Stimulated activated CD8-positive, alpha-beta memory T cell treated with anti-CD3 and anti-CD28 coated beads, Interleukin-7, amount 100 ng/mL, for 4 hours (primary cell): ENCODE measurements around the gene ADARB2.

Source experiments
- DNase-seq, 2 donors: peaks; one replicate each; pipeline ENCODE4 v3.0.0-alpha.2; 2020; ENCODE audit warnings: low read depth in 2 of 2

ADARB2 gene

GRCh38 chr10:1287487-1287886, 449.8 kb downstream of the ADARB2 start:
- DNase-seq: no peak

- no peak for DNase-seq
Measured at GRCh38 chr10:1284076-1284475, 453.2 kb downstream of the ADARB2 start.

DNA sequence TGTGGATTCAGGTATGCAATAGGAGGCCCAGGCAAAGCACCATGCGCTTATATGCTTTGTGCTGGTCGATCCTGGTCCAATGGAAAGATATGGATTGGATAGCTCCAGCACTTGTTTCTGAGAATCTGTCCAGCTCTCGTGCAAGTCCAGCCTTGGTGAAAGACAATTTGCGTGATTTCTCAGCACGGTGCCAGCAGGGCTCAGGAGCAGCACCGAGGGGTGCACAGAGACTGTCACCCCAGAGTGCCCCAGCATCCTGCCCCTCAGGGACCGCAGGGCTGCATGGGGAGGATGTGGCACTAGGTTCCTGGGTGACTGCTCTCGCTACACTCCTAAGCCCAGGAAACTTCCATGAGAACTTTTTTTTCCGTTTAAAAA, 455.9 kb downstream of the ADARB2 start:
- DNase-seq: no peak

DNA sequence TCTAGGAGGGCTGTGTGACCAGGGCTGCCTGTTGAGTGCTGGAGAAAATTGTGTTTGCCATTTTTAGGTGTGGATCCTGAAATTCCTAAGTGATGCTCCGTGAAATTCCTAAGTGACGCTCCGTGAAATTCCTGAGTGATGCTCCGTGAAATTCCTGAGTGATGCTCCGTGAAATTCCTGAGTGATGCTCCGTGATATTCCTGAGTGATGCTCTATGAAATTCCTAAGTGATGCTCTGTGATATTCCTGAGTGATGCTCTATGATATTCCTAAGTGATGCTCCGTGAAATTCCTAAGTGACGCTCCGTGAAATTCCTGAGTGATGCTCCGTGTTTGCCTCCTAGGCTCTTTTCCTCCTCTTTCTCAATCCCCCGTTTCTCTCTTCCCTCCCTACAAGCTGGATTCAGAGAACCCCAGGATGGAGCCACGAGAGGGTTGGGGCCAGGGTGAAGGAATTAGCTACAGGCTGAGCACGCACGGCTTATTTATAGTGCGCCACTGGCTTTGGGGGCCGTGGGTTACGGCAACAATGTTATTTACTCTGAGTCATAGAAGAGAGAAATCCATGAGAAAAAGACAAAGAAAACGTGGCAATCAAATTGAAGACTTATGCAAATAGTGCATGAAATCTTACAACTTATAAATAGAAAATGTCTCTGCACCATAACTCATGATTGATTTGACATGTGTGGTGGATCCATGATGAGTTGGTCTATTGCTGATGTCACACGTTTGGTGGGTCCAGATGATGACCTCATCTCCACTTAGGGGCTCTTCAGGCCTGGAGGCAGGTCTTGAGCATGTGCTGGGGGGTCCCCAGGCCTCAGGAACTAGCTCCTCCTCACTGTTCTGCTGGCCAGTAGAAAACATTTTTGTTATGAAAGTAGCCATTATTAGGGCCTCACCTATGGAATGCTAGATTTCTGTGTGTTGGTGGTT, 456.6 kb downstream of the ADARB2 start:
- DNase-seq: no peak

GRCh38 chr10:1278306-1278705, 459.0 kb downstream of the ADARB2 start:
- DNase-seq: no peak

- DNase-seq: no peak
Measured at GRCh38 chr10:1274701-1275544, 462.4 kb downstream of the ADARB2 start.

DNA sequence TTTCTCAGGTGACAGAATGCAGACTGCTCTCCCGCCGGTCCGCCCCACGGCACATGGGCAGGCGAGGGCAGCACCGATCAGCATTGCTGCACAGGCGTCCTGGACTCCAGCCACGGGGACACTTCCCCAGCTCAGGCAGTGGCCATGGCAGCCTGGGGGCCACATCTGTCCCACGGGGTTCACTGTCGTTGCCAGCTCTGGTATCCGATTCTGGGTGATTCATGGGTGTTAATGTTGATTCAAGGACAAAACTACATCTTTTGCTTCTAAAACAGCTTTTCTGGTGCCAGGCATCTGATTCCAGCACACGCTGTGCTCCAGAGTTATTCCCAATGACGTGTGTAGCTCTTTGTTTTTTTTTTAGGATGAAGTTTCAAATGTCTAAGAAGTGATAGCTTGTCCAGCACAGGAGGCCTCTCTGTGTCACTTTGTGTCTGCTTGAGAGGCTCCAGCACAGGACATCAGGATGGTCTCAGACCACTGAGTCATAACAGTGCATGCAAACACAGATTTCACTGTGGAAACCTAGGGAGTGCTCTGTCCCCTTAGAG, 463.1 kb downstream of the ADARB2 start:
- DNase-seq: no peak

- DNase-seq: no peak
Measured at GRCh38 chr10:1273372-1274105, 463.8 kb downstream of the ADARB2 start.

DNA sequence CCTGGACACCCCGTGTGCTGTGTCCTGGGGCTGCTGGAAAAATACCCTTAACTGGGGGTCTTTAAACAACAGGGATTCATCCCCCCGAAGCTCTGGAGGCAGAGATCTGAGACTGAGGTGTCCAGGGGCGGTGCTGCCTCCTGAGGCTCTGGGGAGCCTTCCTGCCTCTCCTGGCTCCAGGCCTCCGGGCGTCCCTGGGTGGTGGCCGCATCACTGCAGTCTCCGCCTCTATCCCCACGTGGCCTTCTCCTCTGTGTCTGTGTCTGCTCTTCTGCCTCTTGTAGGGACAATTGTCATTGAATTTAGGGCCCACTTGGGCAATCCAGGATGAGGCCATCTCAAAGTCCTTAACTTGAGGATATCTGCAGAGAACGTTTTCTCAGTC, 464.6 kb downstream of the ADARB2 start:
- no peak for DNase-seq

DNA sequence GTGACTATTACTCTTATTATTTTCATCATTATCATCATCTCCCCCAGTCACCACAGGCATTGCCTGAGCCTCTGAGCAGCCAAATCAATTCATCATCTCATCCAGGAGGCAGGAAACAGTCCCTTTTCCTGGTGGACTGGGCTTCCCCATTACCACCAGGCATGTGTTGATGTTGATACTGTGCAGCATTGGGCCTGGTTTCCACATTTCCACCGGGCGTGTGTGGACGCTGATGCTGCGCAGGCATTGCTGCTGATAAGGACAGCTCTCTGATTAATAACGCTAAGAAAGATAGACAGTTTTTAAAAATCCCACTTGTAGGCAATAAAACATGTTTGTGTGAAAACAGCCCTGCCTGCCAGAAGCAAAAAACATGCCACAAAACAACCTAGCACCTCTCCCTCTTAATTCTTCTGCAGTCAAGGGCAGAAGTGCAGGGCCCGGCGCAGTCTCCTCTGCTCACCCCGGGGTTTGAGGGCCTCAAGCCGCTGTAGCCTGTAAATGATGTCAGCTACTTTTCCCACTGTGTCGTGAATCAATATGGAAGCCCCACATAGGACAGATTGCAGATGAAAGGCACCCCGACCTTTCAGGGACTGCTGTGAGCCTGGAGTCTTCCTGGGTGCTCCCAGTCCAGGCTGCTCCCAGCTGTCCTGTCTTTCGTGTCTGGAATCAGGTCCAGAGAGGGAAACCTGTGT, 465.1 kb downstream of the ADARB2 start:
- DNase-seq: no peak

GRCh38 chr10:1270906-1271305, 466.4 kb downstream of the ADARB2 start:
- no peak for DNase-seq

DNA sequence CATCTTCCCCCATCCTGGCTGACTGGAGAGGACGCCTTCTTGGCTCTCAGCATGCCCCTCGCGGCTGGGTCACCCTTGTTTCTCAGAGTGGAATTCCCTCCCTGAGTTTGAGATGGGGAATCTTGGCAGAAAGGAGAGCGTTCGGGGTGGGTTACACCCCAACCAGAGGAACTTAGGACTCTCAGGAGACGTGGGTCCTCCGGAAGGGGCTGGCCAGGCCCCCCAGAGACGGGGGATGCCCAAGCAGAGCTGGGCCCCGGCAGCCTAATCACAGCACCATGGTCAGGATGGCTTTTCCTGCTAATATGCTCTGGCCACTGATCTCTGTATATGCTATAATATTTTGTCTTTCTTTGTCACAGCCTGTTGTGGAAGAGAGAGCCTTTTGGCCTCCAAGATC, 466.8 kb downstream of the ADARB2 start:
- DNase-seq: no peak

DNA sequence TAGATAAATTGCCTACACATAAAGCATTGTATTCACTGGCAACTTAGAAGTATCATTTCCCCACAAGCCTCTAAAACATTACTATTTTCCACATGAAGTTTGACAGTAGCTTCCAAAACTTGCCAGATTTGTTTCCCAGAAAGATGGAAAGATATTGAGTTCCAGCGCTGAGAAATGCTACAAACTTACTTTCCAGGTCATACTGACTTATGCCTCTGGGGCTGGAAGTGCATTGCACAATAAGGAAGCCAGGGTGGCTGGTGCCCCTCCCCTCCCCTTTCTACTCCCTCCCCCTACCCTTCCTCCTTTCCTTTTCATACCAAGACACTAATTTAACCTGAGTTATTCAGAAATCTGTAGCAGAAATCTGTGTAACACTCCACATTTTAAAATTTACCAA, 468.5 kb downstream of the ADARB2 start:
- no peak for DNase-seq

DNA sequence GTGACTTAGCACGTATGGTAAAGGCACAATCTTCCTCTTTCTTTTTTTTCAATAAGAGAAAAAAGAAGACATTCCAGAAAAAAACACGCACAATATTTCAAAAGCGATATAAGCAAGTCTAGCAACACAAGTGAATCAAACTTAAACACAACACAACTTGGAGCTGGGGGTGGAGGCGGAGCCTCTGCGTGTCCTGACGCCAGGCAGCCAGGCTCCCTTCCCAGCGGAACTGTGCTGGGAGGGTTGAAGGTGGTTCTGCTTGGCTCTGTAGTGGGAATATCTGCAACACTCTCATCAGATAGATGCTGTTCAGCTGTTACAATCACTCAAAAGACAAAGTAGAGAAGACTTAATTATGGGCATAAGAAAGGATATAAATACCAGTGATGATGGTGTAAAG, 469.8 kb downstream of the ADARB2 start:
- DNase-seq: no peak

GRCh38 chr10:1267148-1267547, 470.2 kb downstream of the ADARB2 start:
- DNase-seq: no peak

DNA sequence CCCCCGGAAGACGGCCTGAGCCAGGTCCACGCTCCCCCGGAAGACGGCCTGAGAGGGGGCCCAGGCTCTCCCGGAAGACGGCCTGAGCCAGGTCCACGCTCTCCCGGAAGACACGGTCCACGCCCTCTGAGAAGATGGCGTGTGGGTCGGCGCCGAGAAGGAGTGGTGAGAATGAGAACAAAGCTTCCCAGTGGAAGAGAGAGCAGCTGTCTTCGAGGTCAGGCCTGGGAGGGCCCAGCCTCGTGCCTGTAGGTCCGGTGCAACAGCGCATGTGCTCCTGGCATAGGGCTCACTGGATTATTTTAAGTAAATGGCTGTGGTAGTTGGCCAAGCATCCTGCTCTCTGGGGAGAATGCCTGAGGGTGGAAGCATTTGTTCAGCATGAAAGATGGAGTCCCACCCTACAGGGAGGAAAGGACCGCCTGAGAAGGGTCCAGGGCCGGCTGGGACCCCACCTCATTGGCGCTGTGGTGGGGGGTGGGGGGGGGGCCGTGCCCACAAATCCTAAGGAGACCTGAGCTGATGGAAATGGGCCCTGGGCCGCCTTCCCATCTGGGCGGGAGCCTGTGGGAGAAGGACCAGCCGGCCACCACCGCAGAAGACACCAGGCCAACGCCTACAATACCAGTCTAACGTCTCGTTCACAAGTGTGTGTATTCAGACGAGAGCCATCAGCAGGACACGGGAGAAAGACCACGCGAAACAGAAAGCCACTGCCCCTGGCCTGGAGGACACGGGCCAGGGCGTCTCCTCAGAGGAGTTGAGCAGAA, 471.1 kb downstream of the ADARB2 start:
- no peak for DNase-seq

GRCh38 chr10:1264001-1264400, 473.3 kb downstream of the ADARB2 start:
- DNase-seq: no peak

DNA sequence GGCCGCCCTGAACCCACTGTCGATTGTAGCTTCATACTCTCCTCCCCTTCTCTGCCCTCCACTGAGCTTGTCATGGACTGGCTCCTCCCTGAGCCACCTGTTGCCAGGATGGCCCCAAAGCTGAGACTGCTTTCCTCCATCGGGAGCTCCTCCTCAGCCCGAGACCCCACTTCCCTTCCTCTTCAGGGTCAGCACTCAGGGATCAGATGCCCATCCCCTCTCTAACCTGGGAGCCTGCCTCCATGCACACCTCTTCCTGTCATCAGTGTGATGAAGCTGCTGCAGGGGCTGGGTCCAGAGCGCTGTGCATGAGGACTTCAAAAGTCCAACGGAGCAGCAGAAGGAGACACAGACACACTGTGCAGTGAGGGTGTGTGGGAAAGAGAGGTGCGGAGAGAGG, 480.1 kb downstream of the ADARB2 start:
- no peak for DNase-seq

- DNase-seq: no peak
Measured at GRCh38 chr10:1256432-1256725, 480.9 kb downstream of the ADARB2 start.

DNA sequence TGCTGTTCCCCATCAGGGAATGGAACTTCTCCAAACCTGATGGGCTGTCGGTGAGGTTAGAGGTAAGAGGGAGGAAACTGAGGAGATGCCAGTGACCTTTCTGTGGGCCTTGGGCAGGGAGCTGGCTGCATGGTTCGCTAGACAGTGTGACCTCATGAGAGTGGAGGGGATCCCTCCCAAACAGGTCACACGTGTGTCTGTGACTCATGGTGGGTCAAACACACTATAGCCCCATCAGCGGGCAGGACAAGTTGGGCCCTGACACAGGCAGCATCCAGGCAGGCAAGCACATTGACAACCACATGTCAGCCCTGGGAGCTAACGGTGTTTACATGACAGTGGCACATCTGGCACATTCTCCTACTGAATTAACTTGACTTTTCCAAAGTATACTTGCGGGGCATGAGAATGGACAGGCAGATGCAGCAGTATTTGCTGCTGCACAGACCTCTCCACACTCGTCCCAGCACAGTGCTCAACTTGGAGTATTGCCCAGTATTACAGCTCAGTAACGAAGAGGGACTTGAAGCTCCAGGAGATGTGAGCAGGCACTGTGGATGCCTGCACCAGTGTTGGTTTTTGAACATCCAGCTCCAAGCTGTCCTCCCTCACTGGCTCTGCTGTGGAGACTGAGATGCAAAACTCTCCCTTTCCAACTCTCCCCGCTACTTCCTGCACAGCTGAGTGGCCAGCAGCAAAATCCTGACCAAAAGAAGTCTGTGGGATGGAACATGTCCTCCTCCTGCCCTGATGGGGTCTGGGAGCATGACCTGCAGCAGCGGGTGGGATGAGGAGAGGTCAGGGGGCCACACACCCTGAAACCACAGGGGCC, 481.5 kb downstream of the ADARB2 start:
- no peak for DNase-seq
